Measurements from ENCODE around the gene EMILIN2.

GRCh38 chr18:2902327-2902726 is 55.5 kb downstream of the EMILIN2 start:
- no peak for TF ChIP-seq POLR2A (IDR thresholded peaks at IDR 0.05)
- TF ChIP-seq, protein P1, sequence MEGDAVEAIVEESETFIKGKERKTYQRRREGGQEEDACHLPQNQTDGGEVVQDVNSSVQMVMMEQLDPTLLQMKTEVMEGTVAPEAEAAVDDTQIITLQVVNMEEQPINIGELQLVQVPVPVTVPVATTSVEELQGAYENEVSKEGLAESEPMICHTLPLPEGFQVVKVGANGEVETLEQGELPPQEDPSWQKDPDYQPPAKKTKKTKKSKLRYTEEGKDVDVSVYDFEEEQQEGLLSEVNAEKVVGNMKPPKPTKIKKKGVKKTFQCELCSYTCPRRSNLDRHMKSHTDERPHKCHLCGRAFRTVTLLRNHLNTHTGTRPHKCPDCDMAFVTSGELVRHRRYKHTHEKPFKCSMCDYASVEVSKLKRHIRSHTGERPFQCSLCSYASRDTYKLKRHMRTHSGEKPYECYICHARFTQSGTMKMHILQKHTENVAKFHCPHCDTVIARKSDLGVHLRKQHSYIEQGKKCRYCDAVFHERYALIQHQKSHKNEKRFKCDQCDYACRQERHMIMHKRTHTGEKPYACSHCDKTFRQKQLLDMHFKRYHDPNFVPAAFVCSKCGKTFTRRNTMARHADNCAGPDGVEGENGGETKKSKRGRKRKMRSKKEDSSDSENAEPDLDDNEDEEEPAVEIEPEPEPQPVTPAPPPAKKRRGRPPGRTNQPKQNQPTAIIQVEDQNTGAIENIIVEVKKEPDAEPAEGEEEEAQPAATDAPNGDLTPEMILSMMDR (IDR thresholded peaks at IDR 0.05), result no peak

Measured in thyroid gland (tissue), 4 donors.